ENCODE data around the gene PDGFB.

DNA sequence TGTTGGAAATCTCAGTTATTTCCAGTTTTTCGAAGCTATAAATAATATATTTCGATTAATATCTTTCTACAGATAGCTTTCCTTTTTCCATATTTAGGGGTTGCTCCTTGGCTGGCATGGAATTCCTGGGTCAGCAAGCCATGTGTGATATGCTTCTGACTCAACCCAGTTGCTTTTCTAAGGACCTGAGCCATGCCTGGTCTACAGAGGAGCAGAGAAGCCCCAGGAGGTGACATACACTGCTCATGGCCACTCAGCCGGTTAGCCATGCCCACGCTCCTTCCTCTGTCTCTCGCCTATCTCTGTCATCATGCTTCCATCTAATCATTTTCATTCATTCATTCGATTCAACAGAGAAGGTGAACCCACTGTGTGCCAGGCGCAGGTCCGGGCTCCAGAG, 23.2 kb upstream of the PDGFB start:
- TF ChIP-seq CTCF (IDR thresholded peaks at IDR 0.05; ENCODE audit: poor library complexity) (no peak), EZH2phosphoT487 (IDR thresholded peaks at IDR 0.05; ENCODE audit: low read depth, severe bottlenecking, unreplicated experiment) (no peak), EZH2 (IDR thresholded peaks at IDR 0.05; ENCODE audit: borderline replicate concordance) (no peak)

Data from hepatocyte (in vitro differentiated cells).